ENCODE results near the gene HSD11B2.

DNA sequence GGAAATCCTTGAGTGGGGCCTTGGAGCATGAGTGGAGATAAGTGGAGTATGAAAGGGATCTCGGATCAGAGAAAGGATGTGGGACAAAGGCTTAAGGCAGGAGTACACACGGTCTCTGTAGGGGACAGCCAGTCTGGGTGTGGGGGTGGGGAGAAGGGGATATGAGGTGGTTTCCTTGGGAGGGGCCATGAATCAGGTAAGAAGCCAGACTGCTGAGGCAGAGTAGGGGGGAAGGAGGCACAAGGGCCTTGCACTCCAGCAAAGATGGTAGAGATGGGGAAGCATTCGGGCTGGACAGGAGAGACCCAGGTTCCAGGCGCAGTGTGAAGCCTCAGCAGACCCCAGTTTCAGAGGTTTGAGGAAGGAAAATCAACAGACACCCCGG is 1.6 kb downstream of the HSD11B2 start:
- TF ChIP-seq, protein P1, sequence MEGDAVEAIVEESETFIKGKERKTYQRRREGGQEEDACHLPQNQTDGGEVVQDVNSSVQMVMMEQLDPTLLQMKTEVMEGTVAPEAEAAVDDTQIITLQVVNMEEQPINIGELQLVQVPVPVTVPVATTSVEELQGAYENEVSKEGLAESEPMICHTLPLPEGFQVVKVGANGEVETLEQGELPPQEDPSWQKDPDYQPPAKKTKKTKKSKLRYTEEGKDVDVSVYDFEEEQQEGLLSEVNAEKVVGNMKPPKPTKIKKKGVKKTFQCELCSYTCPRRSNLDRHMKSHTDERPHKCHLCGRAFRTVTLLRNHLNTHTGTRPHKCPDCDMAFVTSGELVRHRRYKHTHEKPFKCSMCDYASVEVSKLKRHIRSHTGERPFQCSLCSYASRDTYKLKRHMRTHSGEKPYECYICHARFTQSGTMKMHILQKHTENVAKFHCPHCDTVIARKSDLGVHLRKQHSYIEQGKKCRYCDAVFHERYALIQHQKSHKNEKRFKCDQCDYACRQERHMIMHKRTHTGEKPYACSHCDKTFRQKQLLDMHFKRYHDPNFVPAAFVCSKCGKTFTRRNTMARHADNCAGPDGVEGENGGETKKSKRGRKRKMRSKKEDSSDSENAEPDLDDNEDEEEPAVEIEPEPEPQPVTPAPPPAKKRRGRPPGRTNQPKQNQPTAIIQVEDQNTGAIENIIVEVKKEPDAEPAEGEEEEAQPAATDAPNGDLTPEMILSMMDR (IDR thresholded peaks at IDR 0.05; ENCODE audit: borderline replicate concordance, extremely low read depth, low read length, poor library complexity, severe bottlenecking): no peak
- no peak for TF ChIP-seq EZH2 (IDR thresholded peaks at IDR 0.05; ENCODE audit: borderline replicate concordance, low read depth, low read length, severe bottlenecking)

Measured in DND-41 (cell line).